ENCODE data around the gene TBCD.
"Not testable (repeated sequence)": the region's sequence is repeated elsewhere in the genome, so short reads cannot be mapped to it uniquely, and the experiment has no call there.

TBCD gene

DNA sequence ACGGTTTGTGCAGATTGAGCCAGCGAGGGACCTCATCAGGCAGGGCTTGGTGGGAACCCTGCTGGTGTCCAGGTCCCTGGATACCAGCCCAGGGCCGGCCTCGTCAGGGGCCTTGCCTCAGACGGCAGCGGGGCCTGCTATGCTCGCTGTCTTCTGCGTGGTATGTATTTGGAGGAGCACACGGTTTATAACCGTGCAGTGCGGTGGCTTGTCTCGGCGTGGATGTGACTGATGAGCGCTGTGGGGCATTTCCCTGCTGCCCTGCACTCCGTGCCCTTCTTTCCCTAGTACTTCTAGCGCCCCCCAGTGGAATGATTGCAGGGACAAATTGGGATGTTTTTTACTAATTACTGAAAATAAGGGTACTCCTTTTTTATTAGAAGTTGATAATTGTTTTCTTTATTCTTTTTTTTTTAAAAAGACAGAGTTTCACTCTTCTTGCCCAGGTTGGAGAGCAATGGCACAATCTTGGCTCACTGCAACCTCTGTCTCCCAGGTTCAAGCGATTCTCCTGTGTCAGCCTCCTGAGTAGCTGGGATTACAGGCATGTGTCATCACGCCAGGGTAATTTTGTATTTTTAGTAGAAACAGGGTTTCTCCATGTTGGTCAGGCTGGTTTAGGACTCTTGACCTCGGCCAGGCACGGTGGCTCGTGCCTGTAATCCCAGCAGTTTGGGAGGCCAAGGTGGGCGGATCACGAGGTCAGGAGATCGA lies 15.3 kb downstream of the TBCD start:
- DNase-seq (ENCODE audit: low spot score), result no peak

DNA sequence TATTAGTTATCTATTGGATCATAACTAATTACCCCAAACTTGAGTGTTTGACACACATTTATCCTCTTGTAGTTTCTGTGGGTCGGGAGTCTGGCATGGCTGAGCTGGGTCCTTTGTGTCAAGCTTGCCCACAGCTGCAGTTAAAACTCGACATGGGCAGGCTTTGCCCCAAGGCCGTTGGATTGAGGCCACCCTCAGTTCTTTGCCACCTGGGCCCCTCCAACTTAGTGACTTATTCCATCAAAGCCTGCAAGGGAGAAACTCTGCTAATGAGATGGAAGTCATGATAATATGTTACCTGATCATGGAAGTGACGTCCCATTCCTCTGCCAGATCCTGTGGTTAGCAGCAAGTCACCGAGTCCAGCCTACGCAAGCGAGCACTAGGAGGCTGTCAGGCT lies 17.2 kb downstream of the TBCD start:
- no peak for DNase-seq (ENCODE audit: low spot score)

DNA sequence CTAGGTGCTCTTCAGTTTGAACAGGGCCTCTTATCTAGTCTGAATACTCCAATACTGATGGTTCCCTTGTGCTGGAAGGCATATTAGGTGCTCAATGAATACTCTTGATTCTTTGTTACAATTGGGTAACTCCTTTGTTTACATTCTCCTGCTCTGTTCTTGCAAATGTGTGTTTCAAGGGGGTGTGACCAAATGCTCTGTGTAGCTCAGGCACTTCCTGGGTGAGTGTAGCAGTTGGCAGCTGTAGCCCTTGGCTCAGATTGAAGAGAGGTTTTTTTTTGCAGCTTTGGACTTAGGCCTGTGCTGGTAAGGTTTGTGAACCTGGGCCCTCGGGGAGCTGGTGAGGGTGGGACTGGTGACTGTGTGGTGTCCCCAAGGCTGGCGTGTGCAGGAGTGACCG lies 20.2 kb downstream of the TBCD start:
- no peak for DNase-seq (ENCODE audit: low spot score)

DNA sequence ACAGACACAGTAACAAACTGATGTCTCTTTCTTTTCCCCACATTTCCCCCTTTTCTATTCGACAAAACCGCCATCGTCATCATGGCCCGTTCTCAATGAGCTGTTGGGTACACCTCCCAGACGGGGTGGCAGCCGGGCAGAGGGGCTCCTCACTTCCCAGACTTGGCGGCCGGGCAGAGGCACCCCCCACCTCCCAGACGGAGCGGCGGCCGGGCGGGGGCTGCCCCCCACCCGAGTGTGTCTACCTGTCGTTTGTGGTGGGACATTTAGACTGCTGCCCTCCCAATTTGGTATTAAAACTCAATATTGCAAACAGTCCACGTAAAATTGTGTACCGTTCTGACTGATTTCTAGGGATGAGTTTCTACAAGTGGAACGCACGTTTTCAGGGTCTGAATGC lies 22.6 kb downstream of the TBCD start:
- DNase-seq (ENCODE audit: low spot score), result not testable (repeated sequence)

DNA sequence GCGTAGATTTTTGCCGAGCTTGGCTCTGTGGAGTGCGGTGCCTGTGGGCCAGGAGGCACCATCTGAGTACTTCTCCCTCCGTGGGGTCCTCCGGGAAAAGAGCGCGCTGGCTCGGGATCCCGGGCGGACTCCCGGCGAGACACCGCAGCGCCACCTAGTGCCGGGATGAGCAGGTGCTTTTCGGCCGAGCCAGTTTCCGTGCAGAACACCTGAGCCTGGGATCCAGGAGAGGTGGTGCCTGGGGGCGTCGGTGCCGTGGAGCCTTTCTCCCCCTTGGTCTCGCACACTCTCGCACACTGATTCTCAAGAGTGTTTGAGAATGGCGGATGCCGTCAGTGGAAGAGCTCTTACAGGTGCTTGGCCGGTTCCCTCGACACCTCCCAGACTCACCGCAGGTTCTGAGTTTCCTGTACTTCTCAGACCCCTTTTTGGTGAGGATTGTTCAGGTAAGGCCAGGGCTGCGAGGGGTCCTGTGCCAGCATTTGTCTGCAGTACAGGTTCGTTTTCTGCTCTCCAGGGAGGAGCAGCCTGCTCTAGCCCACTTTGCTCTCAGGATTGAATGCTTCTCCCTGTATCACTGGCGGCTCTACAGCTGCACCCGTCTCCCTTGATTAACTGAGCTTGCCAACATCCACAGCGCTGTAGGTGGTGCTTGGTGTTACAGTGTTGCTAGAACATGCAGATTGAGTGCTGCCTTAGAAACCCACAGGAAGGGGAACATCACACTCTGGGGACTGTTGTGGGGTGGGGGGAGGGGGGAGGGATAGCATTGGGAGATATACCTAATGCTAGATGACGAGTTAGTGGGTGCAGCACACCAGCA lies 23.3 kb downstream of the TBCD start:
- DNase-seq (ENCODE audit: low spot score), result peak; percentile 24

DNA sequence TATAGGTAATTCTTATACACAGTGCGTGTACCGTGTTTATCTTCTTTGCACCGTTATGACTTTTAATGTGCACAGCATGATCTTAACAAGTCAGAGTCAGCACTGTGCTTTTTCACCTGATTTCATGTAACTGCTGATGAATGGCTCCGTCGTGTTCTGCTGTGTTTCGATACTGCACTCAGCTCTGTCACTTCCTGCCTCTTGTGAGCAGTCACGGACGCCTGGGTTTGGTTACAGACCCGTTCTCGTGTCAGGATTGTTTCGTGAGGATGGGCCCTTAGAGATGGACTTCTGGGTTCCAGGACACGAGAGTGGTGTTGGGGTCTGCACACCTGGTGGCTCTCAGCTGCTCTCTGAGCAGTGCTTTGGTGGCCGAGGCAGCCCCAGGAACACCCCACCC lies 24.6 kb downstream of the TBCD start:
- no peak for DNase-seq (ENCODE audit: low spot score)

DNA sequence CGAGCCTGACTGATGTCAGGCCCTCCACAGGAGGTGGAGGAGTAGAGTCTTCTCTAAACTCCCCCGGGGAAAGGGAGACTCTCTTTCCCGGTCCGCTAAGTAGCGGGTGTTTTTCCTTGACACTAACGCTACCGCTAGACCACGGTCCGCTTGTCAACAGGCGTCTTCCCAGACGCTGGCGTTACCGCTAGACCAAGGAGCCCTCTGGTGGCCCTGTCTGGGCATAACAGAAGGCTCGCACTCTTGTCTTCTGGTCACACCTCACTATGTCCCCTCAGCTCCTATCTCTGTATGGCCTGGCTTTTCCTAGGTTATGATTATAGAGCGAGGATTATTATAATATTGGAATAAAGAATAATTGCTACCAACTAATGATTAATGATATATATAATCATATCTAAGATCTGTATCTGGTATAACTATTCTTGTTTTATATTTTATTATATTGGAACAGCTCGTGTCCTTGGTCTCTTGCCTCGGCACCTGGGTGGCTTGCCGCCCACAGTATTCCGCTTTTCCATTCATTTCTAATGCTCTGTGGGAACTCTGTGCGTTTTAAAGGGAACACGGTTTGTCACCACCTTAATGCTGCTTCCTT lies 26.0 kb downstream of the TBCD start:
- not testable (repeated sequence) for DNase-seq (ENCODE audit: low spot score)

DNA sequence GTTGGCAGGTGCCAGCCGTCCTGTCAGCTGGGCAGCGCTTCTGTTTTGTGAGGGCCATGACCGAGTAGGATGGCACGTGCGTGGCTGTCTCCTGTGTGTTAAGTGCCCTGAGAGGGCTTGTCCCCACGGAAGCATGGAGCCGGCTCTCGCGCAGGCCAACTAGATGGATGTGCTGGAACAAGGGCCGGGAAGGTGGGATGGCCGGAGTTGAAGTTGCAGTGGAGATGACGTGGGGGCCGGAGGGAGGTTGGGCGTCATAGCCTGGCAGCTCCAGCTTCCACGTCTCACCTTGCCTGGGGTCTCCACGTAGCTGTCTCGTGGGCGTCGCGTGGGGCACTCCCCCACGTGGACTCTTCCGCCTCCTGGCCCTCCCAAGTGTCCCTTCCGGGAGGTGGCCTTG lies 27.7 kb downstream of the TBCD start:
- DNase-seq (ENCODE audit: low spot score), result no peak

DNA sequence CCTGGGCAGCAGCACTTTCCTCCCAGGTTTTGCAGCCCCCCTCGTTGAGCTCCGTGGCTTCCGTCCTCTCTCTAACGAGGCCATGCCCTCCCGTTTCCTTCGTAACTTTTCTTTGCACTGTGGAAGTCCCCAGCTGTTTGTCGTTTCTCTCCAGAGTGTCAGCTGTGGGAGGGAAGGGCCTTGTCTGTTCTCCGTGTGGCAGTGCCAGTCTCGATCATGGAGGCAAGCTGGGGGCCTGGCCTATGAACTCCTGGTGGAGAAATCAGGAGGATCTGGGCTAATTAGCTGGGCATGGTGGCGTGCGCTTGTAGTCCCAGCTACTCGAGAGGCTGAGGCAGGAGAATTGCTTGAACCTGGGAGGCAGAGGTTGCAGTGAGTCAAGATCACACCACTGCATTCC lies 28.3 kb downstream of the TBCD start:
- DNase-seq (ENCODE audit: low spot score), result no peak

DNA sequence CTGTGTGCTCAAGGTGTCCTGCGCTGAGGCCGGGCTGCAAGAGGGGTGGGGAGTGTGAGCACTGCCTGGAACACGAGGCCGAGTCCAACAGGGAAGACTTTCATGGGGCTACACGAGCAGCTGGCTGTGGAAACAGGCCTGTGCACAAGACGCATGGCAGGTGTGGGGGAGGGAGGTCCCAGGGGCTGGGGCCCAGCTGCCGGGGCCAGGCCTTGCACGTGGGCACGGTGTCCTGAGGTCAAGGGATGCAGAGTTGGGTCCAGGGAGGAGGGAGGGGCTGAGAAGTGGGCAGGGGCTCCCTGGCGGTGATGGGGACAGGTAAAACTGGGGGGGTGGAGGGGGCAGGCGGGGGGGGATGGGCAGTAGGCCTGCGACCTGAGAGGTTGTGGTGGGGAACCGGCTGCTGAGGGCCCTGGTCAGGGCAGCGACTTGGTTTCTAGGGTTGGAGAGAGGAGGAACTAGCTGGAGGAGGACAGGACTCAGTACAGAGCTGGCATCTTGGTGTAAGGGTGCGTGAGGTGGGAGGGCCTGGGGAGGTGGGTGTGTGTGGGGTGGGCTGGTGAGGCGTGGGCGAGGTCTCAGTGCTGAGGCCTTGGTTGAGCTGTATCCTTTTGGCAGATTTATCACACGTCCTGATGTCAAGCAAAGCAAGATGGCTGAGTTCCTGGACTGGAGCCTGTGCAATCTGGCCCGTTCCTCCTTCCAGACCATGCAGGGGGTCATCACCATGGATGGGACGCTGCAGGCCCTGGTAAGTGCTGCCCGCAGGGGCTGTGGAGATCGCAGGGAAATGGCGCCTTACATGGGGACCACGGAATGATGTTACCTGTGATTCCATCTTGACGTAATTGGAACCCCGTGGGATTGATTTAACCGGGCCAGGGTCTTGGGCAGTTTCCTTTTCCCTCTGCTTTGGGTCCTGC lies 29.4 kb downstream of the TBCD start:
- DNase-seq (ENCODE audit: low spot score), result no peak

DNA sequence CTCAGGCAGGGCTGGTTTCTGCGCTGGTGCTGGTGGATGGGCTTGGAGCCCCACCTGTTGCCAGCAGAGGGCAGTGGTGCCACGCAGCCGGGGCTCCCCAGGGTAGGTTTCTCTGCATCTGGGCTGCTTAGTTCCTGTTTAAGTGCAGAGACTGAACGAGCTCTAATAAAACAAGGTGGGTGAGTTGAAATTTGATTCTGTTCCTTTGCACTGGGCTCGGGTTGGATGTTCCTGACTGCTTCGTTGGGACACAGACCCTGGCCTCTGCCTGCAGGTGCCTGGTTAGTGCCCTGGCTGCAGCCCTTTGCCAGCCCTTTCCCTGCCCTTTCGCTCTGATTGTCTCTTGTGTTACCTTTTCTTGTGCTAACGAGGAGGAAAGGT lies 30.0 kb downstream of the TBCD start:
- peak; percentile 84 for DNase-seq (ENCODE audit: low spot score)

DNA sequence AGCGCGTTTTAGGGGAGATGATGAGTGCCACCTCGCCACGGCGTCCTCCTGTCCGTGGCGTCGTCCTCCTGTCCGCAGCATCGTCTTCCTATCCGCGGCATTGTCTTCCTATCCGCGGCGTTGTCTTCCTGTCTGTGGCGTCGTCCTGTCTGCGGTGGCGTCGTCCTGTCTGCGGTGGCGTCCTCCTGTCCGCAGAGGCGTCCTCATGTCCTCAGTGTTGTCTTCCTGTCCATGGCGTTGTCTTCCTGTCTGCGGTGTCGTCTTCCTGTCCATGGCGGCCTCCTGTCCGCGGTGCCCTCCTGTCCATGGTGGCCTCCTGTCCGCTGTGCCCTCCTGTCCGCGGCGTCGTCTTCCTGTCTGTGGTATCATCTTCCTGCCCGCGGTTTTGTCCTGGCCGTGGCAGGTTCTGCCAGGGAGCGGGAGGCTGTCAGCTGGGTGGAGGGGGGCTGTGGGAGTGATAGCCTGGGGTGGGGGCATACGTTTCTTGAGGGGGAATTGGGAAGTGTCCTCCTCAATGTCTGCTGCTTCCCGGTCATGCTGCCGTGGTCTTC lies 30.9 kb downstream of the TBCD start:
- no peak for DNase-seq (ENCODE audit: low spot score)

DNA sequence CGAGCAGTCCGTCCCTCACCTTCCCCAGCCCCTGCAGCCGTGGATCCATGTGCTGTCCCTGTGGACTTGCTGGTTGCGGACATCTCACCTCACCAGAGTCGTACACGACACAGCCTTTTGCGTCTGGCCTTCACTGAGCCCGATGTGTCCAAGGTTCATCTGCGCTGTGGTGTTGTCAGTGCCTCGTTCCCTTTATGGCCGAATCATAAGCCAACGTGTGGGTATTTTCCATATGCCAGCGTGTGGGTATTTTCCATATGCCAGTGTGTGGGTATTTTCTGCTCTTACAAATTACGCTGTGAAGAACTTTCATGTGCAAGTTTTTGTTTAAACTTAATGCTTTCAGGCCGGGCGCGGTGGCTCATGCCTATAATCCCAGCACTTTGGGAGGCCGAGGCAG lies 31.6 kb downstream of the TBCD start:
- DNase-seq (ENCODE audit: low spot score), result no peak

DNA sequence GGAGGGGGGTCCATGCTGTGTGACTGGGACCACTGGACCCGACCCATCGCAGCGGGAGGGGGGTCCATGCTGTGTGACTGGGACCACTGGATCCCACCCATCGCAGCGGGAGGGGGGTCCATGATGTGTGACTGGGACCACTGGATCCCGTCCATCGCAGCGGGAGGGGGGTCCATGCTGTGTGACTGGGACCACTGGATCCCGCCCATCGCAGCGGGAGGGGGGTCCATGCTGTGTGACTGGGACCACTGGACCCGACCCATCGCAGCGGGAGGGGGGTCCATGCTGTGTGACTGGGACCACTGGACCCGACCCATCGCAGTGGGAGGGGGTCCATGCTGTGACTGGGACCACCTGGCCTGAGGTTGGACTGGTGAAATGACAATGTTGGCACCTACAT lies 33.7 kb downstream of the TBCD start:
- DNase-seq (ENCODE audit: low spot score), result not testable (repeated sequence)

DNA sequence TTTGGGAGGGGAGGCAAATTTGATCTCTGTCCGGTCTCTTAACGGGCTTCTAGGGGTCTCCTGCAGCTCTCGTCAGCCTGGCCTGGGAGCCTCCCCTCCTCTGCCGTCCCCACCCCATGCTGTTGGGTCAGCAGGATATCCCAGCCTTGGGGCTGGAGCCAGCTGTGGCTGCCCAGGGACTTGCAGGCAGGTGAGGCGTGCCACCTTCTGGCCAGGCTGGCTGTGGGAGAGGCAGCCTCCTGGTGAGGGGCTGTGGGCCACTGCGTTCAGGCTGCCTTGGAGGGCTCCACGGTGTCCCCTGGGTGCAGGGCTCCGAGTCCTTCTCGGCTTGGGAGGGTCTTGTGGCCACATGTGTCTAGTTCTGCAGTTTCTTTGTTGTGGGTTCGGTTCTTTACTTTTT lies 34.6 kb downstream of the TBCD start:
- DNase-seq (ENCODE audit: low spot score), result no peak

DNA sequence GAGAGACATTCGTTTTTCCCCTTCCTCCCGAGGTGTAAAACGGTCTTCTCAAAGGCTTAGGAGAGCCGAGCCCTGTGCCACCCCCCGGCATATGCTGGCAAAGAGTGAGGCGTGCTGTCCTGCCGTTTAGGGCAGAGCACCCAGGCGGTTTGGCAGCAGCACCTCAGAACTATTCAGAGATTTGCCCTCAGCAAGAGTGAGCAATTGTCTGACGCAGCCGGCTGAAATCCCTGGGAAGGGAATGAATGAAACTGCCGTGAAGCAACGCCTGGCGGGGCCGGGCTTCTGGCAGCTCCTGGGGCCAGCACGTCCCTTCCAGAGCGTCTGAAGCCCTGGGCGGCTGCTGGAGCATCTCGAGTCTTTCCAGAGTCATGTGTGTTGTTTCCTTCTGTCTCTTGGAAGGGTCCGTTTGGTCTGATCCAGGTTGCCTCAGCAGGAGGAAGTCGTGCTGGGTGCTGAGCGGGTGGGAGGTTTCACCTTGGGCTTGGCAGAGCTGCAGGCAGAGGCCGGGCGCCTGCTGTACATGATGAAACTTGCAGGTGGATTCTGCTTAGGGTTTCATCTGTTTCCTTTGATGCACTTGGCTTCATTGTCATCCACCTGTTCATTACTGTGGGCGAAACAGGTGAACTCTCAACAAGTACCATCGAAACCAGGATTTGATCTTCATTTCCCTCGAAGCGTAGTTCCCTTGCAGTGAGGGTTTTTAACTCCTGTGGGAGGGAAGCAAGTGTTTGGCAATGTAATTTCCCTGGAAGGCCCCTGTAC lies 35.4 kb downstream of the TBCD start:
- no peak for DNase-seq (ENCODE audit: low spot score)

DNA sequence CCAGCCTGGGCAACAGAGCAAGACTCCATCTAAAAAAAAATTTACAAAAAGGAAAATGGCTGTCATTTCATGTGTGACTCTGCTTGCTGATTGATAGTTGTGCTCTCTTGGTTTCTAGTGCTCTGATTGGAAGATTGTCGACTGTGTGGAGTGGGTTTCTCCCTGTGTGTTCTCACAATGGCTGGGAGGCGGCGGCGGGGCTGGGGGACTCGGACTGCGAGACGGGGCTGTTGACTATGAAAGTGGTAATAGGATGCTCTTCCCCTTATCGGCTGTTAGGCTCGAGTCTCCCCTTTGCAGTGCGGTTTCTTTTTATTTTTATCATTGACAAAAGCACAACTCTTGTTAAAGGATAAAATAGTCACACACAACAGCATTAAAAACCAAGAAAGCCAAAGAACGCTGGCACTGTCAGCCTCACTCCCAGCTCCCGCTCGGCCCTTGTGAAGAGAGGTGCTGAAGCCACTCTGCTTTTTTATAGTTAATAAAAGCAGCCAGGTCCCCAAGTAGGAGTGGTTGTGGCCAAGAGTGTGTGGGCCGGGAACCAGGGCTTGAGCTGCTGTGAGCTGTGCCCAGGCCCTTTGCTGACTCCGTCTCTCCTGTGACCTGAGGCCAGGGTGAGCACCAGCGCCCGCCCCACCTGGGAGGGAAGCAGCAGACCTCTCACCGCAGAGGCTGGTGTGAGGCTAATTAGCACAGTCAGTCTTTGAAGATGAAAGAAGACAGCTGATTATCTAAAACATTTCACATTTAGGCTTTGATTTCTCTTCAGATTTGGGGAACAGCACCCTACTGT lies 36.5 kb downstream of the TBCD start:
- DNase-seq (ENCODE audit: low spot score), result no peak

DNA sequence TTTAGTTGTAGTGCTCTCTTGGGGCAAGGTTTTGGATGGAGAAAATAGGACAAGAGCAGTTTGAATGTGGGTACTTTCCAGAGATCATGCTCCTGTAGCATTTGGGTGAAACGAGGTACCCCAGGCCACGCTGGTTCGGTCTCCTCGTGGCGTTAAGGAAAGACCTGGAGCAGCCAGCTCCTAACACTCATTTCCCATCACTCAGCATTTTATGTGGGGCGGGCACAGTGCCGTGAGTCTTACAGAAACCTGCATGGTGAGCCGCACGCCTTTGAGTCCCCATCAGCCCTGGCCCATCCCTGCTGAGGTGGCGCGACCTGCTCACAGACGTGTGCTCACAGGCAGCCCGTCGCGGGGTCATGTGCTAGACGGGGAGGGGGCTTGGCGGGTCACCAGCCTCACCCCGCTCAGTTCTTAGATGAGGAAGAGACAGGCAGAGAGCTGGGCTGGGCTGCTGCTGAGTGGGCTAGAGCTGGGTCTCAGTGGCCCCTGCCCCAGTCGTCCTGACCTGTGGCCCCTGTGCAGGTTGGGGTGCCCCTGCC lies 37.3 kb downstream of the TBCD start:
- DNase-seq (ENCODE audit: low spot score), result no peak

DNA sequence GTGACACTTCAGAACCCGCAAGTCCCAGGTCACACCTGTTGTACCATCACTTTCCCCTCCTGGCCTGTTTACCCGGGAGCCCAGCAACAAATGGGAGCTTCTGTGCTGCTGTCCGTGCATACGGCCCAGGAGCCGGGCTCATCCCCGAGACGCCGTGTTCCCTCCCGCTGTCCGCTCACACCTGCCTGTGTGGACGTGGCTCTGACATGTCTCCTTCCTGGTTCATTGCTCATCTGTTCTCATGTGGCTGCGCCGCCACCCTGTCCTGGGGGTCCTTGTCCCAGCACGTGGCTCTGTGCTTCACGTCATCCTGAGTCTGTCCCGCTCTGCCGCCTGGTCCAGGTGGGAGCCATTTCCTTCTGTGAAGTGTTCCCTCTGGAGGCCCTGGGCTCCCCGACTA lies 37.9 kb downstream of the TBCD start:
- no peak for DNase-seq (ENCODE audit: low spot score)

DNA sequence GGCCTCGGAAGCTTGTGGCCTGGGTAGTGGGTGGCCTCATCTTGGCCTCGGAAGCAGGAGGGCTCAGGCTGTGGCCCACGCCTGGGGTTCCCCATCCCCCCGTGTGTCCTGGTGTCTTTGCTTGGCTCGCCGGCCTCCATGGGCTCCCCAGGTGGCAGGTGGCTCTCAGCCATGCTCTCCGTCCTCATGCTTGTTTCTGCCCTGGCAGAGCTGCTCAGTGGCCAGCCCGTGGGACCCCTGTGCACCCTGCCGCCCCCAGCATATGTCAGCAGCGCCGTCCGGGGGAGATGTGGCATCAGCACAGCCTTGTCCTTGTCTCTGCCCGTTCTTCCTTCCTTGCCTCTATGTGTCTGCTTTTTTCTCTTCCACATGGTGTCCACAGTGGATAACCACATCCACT lies 38.5 kb downstream of the TBCD start:
- no peak for DNase-seq (ENCODE audit: low spot score)

All from CD4-positive, alpha-beta T cell treated with Interleukin-6 at 100 ng/mL for 8 hours (primary cell).